Measurements from ENCODE around the gene ZNF775. TPM values are rescaled to one million over a fixed set of nuclear protein-coding genes. Genes with fewer than 3 reads are reported as not detected.

The ZNF775 gene
- total and polyA plus RNA-seq, 2 of the 13 experiments (the other 11 are each of a cell fraction or from before 2014, with no cell fraction given), result 3.1 to 3.2 TPM

DNA sequence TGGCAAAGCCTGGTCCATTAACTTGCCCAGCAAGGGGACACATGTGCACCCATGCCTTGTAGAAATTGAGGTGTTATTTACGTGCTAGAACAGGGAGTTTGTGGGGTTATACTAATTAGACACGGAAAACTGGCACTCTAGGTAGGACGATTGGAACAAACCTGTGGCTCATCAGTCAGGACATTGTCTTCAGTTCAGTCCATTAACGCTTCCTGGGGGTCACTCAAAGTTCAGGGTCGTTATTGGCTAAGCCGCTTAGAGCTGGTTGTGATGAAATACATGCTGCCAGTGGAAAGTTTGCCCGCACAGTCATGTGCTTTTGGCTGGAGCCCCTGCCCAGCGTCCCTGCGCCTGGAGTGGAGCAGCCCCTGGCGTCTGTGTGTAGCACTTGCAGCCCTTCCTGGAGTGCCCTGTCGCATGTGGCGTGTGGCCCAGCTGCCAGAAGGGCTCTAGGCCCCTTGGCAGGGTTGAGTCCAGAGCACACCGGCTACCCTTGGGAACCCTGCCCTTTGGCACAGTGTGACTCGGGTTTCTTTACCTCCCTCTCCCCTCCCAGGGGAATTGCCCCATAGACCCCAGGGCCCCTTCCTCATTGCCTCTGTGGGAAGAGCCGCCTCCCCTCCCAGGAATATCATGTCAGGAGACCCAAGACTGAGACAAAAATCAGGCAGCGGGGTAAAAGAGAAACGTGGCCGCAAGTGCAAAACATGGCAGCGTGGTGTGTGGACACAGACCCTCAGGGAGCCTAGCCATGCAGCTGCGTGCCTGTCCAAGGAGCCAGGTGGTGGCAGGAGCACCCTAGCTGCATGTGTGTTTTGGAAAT, 9.8 kb downstream of the ZNF775 start:
- ATAC-seq, result peak; percentile 93
- POLR2A ChIA-PET, result interaction anchor here (0.8 to 8.7 kb wide), 18 partner anchors 9 to 103 kb away, joined by 3 to 181 read pairs (median 5); partner anchors contain the start of genes ACTR3C, LRRC61 and REPIN1
- TF ChIP-seq, protein P1, sequence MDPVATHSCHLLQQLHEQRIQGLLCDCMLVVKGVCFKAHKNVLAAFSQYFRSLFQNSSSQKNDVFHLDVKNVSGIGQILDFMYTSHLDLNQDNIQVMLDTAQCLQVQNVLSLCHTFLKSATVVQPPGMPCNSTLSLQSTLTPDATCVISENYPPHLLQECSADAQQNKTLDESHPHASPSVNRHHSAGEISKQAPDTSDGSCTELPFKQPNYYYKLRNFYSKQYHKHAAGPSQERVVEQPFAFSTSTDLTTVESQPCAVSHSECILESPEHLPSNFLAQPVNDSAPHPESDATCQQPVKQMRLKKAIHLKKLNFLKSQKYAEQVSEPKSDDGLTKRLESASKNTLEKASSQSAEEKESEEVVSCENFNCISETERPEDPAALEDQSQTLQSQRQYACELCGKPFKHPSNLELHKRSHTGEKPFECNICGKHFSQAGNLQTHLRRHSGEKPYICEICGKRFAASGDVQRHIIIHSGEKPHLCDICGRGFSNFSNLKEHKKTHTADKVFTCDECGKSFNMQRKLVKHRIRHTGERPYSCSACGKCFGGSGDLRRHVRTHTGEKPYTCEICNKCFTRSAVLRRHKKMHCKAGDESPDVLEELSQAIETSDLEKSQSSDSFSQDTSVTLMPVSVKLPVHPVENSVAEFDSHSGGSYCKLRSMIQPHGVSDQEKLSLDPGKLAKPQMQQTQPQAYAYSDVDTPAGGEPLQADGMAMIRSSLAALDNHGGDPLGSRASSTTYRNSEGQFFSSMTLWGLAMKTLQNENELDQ (CRISPR knock-in tag; IDR thresholded peaks at IDR 0.05; ENCODE audit: borderline replicate concordance), result no peak; the same call in 1 of the 2 replicates
- peak; percentile 100 for TF ChIP-seq RAD21 (CRISPR knock-in tag; IDR thresholded peaks at IDR 0.05)
- TF ChIP-seq, protein P2, sequence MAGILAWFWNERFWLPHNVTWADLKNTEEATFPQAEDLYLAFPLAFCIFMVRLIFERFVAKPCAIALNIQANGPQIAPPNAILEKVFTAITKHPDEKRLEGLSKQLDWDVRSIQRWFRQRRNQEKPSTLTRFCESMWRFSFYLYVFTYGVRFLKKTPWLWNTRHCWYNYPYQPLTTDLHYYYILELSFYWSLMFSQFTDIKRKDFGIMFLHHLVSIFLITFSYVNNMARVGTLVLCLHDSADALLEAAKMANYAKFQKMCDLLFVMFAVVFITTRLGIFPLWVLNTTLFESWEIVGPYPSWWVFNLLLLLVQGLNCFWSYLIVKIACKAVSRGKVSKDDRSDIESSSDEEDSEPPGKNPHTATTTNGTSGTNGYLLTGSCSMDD (CRISPR knock-in tag; IDR thresholded peaks at IDR 0.05), result no peak
- TF ChIP-seq, protein P3, sequence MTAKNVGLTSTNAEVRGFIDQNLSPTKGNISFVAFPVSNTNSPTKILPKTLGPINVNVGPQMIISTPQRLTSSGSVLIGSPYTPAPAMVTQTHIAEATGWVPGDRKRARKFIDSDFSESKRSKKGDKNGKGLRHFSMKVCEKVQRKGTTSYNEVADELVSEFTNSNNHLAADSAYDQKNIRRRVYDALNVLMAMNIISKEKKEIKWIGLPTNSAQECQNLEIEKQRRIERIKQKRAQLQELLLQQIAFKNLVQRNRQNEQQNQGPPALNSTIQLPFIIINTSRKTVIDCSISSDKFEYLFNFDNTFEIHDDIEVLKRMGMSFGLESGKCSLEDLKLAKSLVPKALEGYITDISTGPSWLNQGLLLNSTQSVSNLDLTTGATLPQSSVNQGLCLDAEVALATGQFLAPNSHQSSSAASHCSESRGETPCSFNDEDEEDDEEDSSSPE (CRISPR knock-in tag; IDR thresholded peaks at IDR 0.05), result peak; percentile 75
- TF ChIP-seq MAF1 (CRISPR knock-in tag; IDR thresholded peaks at IDR 0.05; ENCODE audit: borderline replicate concordance), result peak; percentile 51; the same call in 1 of the 2 replicates
- TF ChIP-seq PPARG (CRISPR knock-in tag; conservative IDR thresholded peaks at IDR 0.05), result peak; percentile 83
- TF ChIP-seq HCFC1 (IDR thresholded peaks at IDR 0.05; ENCODE audit: low read depth, low read length), result no peak
- no peak for TF ChIP-seq ZMYM2 (CRISPR knock-in tag; IDR thresholded peaks at IDR 0.05)
- peak; percentile 60; the same call in 1 of the 2 replicates for TF ChIP-seq ZNF629 (CRISPR knock-in tag; conservative IDR thresholded peaks at IDR 0.05)
- peak; percentile 90 for TF ChIP-seq PHF21A (CRISPR knock-in tag; IDR thresholded peaks at IDR 0.05)
- TF ChIP-seq TCF7L2 (IDR thresholded peaks at IDR 0.05; ENCODE audit: low read depth, low read length), result no peak
- TF ChIP-seq ZNF816 (CRISPR knock-in tag; IDR thresholded peaks at IDR 0.05; ENCODE audit: borderline replicate concordance), result no peak
- TF ChIP-seq MED8 (CRISPR knock-in tag; IDR thresholded peaks at IDR 0.05; ENCODE audit: insufficient replicate concordance), result peak; percentile 82
- TF ChIP-seq, protein P4, sequence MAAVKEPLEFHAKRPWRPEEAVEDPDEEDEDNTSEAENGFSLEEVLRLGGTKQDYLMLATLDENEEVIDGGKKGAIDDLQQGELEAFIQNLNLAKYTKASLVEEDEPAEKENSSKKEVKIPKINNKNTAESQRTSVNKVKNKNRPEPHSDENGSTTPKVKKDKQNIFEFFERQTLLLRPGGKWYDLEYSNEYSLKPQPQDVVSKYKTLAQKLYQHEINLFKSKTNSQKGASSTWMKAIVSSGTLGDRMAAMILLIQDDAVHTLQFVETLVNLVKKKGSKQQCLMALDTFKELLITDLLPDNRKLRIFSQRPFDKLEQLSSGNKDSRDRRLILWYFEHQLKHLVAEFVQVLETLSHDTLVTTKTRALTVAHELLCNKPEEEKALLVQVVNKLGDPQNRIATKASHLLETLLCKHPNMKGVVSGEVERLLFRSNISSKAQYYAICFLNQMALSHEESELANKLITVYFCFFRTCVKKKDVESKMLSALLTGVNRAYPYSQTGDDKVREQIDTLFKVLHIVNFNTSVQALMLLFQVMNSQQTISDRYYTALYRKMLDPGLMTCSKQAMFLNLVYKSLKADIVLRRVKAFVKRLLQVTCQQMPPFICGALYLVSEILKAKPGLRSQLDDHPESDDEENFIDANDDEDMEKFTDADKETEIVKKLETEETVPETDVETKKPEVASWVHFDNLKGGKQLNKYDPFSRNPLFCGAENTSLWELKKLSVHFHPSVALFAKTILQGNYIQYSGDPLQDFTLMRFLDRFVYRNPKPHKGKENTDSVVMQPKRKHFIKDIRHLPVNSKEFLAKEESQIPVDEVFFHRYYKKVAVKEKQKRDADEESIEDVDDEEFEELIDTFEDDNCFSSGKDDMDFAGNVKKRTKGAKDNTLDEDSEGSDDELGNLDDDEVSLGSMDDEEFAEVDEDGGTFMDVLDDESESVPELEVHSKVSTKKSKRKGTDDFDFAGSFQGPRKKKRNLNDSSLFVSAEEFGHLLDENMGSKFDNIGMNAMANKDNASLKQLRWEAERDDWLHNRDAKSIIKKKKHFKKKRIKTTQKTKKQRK (IDR thresholded peaks at IDR 0.05; ENCODE audit: low read length), result no peak
- TF ChIP-seq RFX5 (IDR thresholded peaks at IDR 0.05; ENCODE audit: low read depth, low read length), result no peak
- no peak for TF ChIP-seq DNMT3B (CRISPR knock-in tag; conservative IDR thresholded peaks at IDR 0.05)

More for the DNA sequence above, 9.8 kb downstream of the ZNF775 start:
- peak; percentile 98 for DNase-seq (ENCODE audit: low spot score)
- H3K79me2 ChIP-seq (ENCODE audit: insufficient read depth, low read length), result peaks cover 12% of the 10 kb centered on the region
- no peaks in the 10 kb centered on the region for H3K27me3 ChIP-seq (ENCODE audit: control insufficient read depth in 1 of 2, insufficient read depth in 2 of 2, low read length in 2 of 2)
- peak overlapping the region; percentile 56 for H3K9ac ChIP-seq (ENCODE audit: insufficient read depth, low read depth, low read length)
- H2AFZ ChIP-seq (ENCODE audit: low read length), result no peak overlapping the region
- CTCF ChIA-PET (ENCODE audit: low intra/inter-chr PET ratio, low total read pairs), result interaction anchor here (0.8 to 2.5 kb wide), 4 partner anchors 10 to 103 kb away, joined by 3 to 45 read pairs (median 8); partner anchors contain the start of gene ZNF775
- in situ Hi-C loops (cut with HindIII; ENCODE audit: extremely low pct_ligation_motif_present, low pct_unique_long_range_greater_than_20kb) (no loop called here), intact Hi-C loops (cut with micrococcal nuclease; ENCODE audit: unreplicated experiment) (loop anchor here (1.0 to 5.0 kb wide), 7 partner anchors 16 to 103 kb away; partner anchors contain the start of genes ACTR3C, LRRC61 and RARRES2)
- peaks cover 55% of the 10 kb centered on the region for H3K4me1 ChIP-seq (ENCODE audit: insufficient read depth, low read length)
- no peak overlapping the region for H3K4me3 ChIP-seq (replicated peaks in 1 of 3; ENCODE audit: insufficient read depth in 1 of 3, low read depth in 2 of 3, low read length in 3 of 3)
- 60% methylated on average over 8 of the region's 20 CpGs for WGBS (ENCODE audit: low lambda C conversion rate)
- no peaks in the 10 kb centered on the region for H4K20me1 ChIP-seq (ENCODE audit: insufficient read depth, low read length)
- H3K4me2 ChIP-seq (ENCODE audit: low read depth, low read length), result peak overlapping the region; percentile 43
- FAIRE-seq, result peak; percentile 99
- H3K9me3 ChIP-seq (ENCODE audit: low read length), result no peaks in the 10 kb centered on the region
- no TSS peak for BruUV-seq (replicated peaks)
- H3K27ac ChIP-seq (ENCODE audit: extremely low read length, insufficient read depth, low read length), result peak overlapping the region; percentile 86
- peaks cover 0 to 3% of the 10 kb centered on the region in 2 experiments; a peak in 2 of 5 replicates for H3K36me3 ChIP-seq (replicated peaks in 1 of 2; ENCODE audit: control insufficient read depth in 1 of 2, insufficient read depth in 2 of 2, low read length in 2 of 2)
